BLaER1 treated with 17β-estradiol and CSF1 and Interleukin-3, amounts not matched to agents 10 nM and 100 nM (cell line): ENCODE measurements around the gene ETFDH.
"Not testable (repeated sequence)": the region's sequence is repeated elsewhere in the genome, so short reads cannot be mapped to it uniquely, and the experiment has no call there.

ENCODE experiments used
- H3K27ac ChIP-seq, 11 experiments: shearing (Covaris generic); formaldehyde crosslinking; 2 replicates each; pipeline ENCODE4 v1.8.1; 2022
- H3K27me3 ChIP-seq, 11 experiments: shearing (Covaris generic); formaldehyde crosslinking; 2 replicates each; pipeline ENCODE4 v1.8.1; 2022
- H3K36me3 ChIP-seq, 11 experiments: shearing (Covaris generic); formaldehyde crosslinking; 2 replicates each; pipeline ENCODE4 v1.8.1; 2022
- H3K4me1 ChIP-seq, 10 experiments: shearing (Covaris generic); formaldehyde crosslinking; 2 replicates each; pipeline ENCODE4 v1.8.1; 2022
- H3K4me2 ChIP-seq, 11 experiments: shearing (Covaris generic); formaldehyde crosslinking; 2 replicates each; pipeline ENCODE4 v1.8.1; 2022
- H3K4me3 ChIP-seq, 10 experiments: shearing (Covaris generic); formaldehyde crosslinking; 2 replicates each; pipeline ENCODE4 v1.8.1; 2022
- H3K9ac ChIP-seq, 11 experiments: shearing (Covaris generic); formaldehyde crosslinking; 2 replicates each; pipeline ENCODE4 v1.8.1; 2022
- H3K9me3 ChIP-seq, 11 experiments: shearing (Covaris generic); formaldehyde crosslinking; replicated peaks in 1 of 11; 2 replicates each; pipeline ENCODE4 v1.8.1; 2022
- H4K20me1 ChIP-seq, 11 experiments: shearing (Covaris generic); formaldehyde crosslinking; 2 replicates each; pipeline ENCODE4 v1.8.1; 2022
- Cebpa-rat ChIP-seq, 11 experiments: shearing (Covaris generic); IDR thresholded peaks; 2 replicates each; pipeline ENCODE4 v1.8.1; 2022

Gene ETFDH

GRCh38 chr4:158710814-158711213, 38.7 kb downstream of the ETFDH start:
- no peak for TF ChIP-seq Cebpa-rat (IDR thresholded peaks at IDR 0.05)
- Histone ChIP-seq H4K20me1 (peaks cover 0 to 8% (median 0%) of the 10 kb centered on the region in 11 experiments; a peak in 1 of 22 replicates), H3K27me3 (no peaks in the 10 kb centered on the region), H3K27ac (no peak overlapping the region), H3K36me3 (peaks cover 95 to 100% (median 98%) of the 10 kb centered on the region in 11 experiments), H3K9ac (no peak overlapping the region), H3K9me3 (no peaks in the 10 kb centered on the region), H3K4me1 (peaks cover 0 to 15% (median 0%) of the 10 kb centered on the region in 10 experiments; a peak in 5 of 20 replicates), H3K4me3 (no peak overlapping the region), H3K4me2 (no peak overlapping the region)

- not testable (repeated sequence) for H3K9me3 ChIP-seq, H3K4me3 ChIP-seq, H3K27ac ChIP-seq, H3K4me2 ChIP-seq, H4K20me1 ChIP-seq, H3K9ac ChIP-seq, H3K27me3 ChIP-seq
- Histone ChIP-seq H3K36me3 (peaks cover 95 to 100% (median 98%) of the 10 kb centered on the region in 11 experiments), H3K4me1 (peaks cover 0 to 17% (median 0%) of the 10 kb centered on the region in 10 experiments; a peak in 5 of 20 replicates)
Observed at GRCh38 chr4:158712622-158713021, 40.5 kb downstream of the ETFDH start.

GRCh38 chr4:158714937-158715336, 42.8 kb downstream of the ETFDH start:
- Histone ChIP-seq H3K9me3 (no peaks in the 10 kb centered on the region), H3K4me3 (no peak overlapping the region), H3K36me3 (peaks cover 95 to 100% (median 98%) of the 10 kb centered on the region in 11 experiments), H4K20me1 (peaks cover 0 to 9% (median 0%) of the 10 kb centered on the region in 11 experiments; a peak in 4 of 22 replicates), H3K9ac (no peak overlapping the region), H3K4me2 (peak overlapping the region in 1 of 11 experiments; percentile 13; a peak in 1 of 22 replicates), H3K27ac (peak overlapping the region in 2 of 11 experiments; percentile 19 to 40; a peak in 1 of 22 replicates), H3K4me1 (peaks cover 0 to 17% (median 0%) of the 10 kb centered on the region in 10 experiments; a peak in 5 of 20 replicates), H3K27me3 (no peaks in the 10 kb centered on the region)
- no peak for TF ChIP-seq Cebpa-rat (IDR thresholded peaks at IDR 0.05)

GRCh38 chr4:158715802-158716201, 43.7 kb downstream of the ETFDH start:
- no peak for TF ChIP-seq Cebpa-rat (IDR thresholded peaks at IDR 0.05)
- H3K4me3 ChIP-seq, result no peak overlapping the region
- H3K4me1 ChIP-seq, result peaks cover 0 to 17% (median 0%) of the 10 kb centered on the region in 10 experiments; a peak in 5 of 20 replicates
- H3K9me3 ChIP-seq, result no peaks in the 10 kb centered on the region
- H3K36me3 ChIP-seq, result peaks cover 89 to 100% (median 97%) of the 10 kb centered on the region in 11 experiments
- no peak overlapping the region; a peak in 1 of 22 replicates for H3K27ac ChIP-seq
- no peak overlapping the region for H3K4me2 ChIP-seq
- H3K9ac ChIP-seq, result no peak overlapping the region
- peaks cover 0 to 9% (median 0%) of the 10 kb centered on the region in 11 experiments; a peak in 4 of 22 replicates for H4K20me1 ChIP-seq
- H3K27me3 ChIP-seq, result no peaks in the 10 kb centered on the region

- Histone ChIP-seq H3K27ac (no peak overlapping the region), H3K36me3 (peaks cover 38 to 52% (median 49%) of the 10 kb centered on the region in 11 experiments), H3K9ac (peak overlapping the region in 1 of 11 experiments; percentile 90; a peak in 1 of 22 replicates)
Observed at GRCh38 chr4:158721680-158722079, 49.6 kb downstream of the ETFDH start.

GRCh38 chr4:158722291-158722916, 50.3 kb downstream of the ETFDH start:
- H3K9ac ChIP-seq, result peak overlapping the region; percentile 80 to 95 (median 88)
- no peaks in the 10 kb centered on the region for H3K9me3 ChIP-seq
- TF ChIP-seq Cebpa-rat (IDR thresholded peaks at IDR 0.05), result no peak
- peak overlapping the region; percentile 77 to 99 (median 88) for H3K4me2 ChIP-seq
- peaks cover 31 to 44% (median 42%) of the 10 kb centered on the region in 11 experiments for H3K36me3 ChIP-seq
- H3K4me1 ChIP-seq, result peaks cover 5 to 25% (median 14%) of the 10 kb centered on the region in 10 experiments; a peak in 17 of 20 replicates
- H4K20me1 ChIP-seq, result peaks cover 0 to 4% (median 0%) of the 10 kb centered on the region in 11 experiments; a peak in 2 of 22 replicates
- peak overlapping the region; percentile 73 to 93 (median 85) for H3K4me3 ChIP-seq
- H3K27me3 ChIP-seq, result no peaks in the 10 kb centered on the region
- H3K27ac ChIP-seq, result peak overlapping the region; percentile 80 to 94 (median 87)

More at GRCh38 chr4:158721680-158722079, 49.6 kb downstream of the ETFDH start:
- Histone ChIP-seq H4K20me1 (peaks cover 0 to 4% (median 0%) of the 10 kb centered on the region in 11 experiments; a peak in 3 of 22 replicates), H3K4me1 (peaks cover 5 to 25% (median 14%) of the 10 kb centered on the region in 10 experiments; a peak in 17 of 20 replicates), H3K27me3 (no peaks in the 10 kb centered on the region), H3K4me3 (peak overlapping the region in 5 of 10 experiments; percentile 73 to 87 (median 84); a peak in 9 of 20 replicates), H3K4me2 (peak overlapping the region in 7 of 11 experiments; percentile 80 to 99 (median 88); a peak in 13 of 22 replicates), H3K9me3 (no peaks in the 10 kb centered on the region)
- TF ChIP-seq Cebpa-rat (IDR thresholded peaks at IDR 0.05), result no peak

GRCh38 chr4:158722917-158723793, 51.1 kb downstream of the ETFDH start, which contains the start of gene PPID:
PPID (minus strand) TSS chr4:158723396; CDS start chr4:158723288, 108 bp downstream.
- peaks cover 0 to under 1% (median 0%) of the 10 kb centered on the region in 11 experiments; a peak in 2 of 22 replicates for H4K20me1 ChIP-seq
- peak within 1 kb of the TSS; percentile 77 to 99 (median 88) for H3K4me2 ChIP-seq
- H3K9ac ChIP-seq, result peak within 1 kb of the TSS; percentile 80 to 95 (median 88)
- no peaks in the 10 kb centered on the region for H3K9me3 ChIP-seq
- TF ChIP-seq Cebpa-rat (IDR thresholded peaks at IDR 0.05), result no peak
- H3K4me3 ChIP-seq, result peak within 1 kb of the TSS; percentile 73 to 93 (median 85)
- peak within 1 kb of the TSS; percentile 80 to 94 (median 87) for H3K27ac ChIP-seq
- H3K27me3 ChIP-seq, result no peaks in the 10 kb centered on the region
- H3K4me1 ChIP-seq, result peaks cover 5 to 25% (median 14%) of the 10 kb centered on the region in 10 experiments; a peak in 17 of 20 replicates
- H3K36me3 ChIP-seq, result peaks cover 25 to 37% (median 34%) of the 10 kb centered on the region in 11 experiments

- Histone ChIP-seq H3K4me2 (peak overlapping the region in 3 of 11 experiments; percentile 74 to 86 (median 75); a peak in 1 of 22 replicates), H3K9ac (no peak overlapping the region)
- TF ChIP-seq Cebpa-rat (IDR thresholded peaks at IDR 0.05), result no peak
Observed at GRCh38 chr4:158724637-158725036, 52.5 kb downstream of the ETFDH start.

More at GRCh38 chr4:158724637-158725036, 52.5 kb downstream of the ETFDH start:
- no peaks in the 10 kb centered on the region for H3K9me3 ChIP-seq
- H3K36me3 ChIP-seq, result peaks cover 11 to 22% (median 19%) of the 10 kb centered on the region in 11 experiments
- no peaks in the 10 kb centered on the region for H3K27me3 ChIP-seq
- H3K27ac ChIP-seq, result no peak overlapping the region; a peak in 1 of 22 replicates
- H4K20me1 ChIP-seq, result no peaks in the 10 kb centered on the region
- H3K4me3 ChIP-seq, result no peak overlapping the region
- H3K4me1 ChIP-seq, result peaks cover 5 to 25% (median 14%) of the 10 kb centered on the region in 10 experiments; a peak in 17 of 20 replicates
